Measurements from ENCODE around the gene TUBGCP6.

- TF ChIP-seq POLR2A (IDR thresholded peaks at IDR 0.05) = peak in 1 of 4 donors; percentile 51
- no peak for TF ChIP-seq CTCF (IDR thresholded peaks at IDR 0.05)
Observed at GRCh38 chr22:50190941-50191741, 53.7 kb downstream of the TUBGCP6 start.

All from esophagus squamous epithelium (tissue), 4 donors.